DND-41 (cell line): ENCODE measurements around the gene SLITRK6.

Source experiments
- ATAC-seq: fragments of 200-7000 bp; cut with Tn5 transposase; 3 replicates; pipeline ENCODE4 v1.9.1; 2021; ENCODE audit warnings: low read depth; ENCODE audit not compliant: insufficient read depth
- DNase-seq: peaks from one replicate; pipeline ENCODE4 v3.0.0-alpha.2; 2020
- H2AFZ ChIP-seq: 2 replicates; pipeline ENCODE4 v1.6.0; 2012; ENCODE audit warnings: low read depth, low read length
- H3K27ac ChIP-seq: 2 replicates; pipeline ENCODE4 v1.5.1; 2012; ENCODE audit warnings: low read length, inconsistent platforms
- H3K27me3 ChIP-seq: fragments of 200-600 bp; sonication (generic); 2 replicates; pipeline ENCODE4 v1.6.0; 2012; ENCODE audit warnings: low read length, mild to moderate bottlenecking, inconsistent platforms; ENCODE audit not compliant: insufficient read depth, poor library complexity
- H3K36me3 ChIP-seq: 2 replicates; pipeline ENCODE4 v1.5.1; 2012; ENCODE audit warnings: low read length, inconsistent platforms; ENCODE audit not compliant: insufficient read depth
- H3K4me1 ChIP-seq: 2 replicates; pipeline ENCODE4 v1.5.1; 2012; ENCODE audit warnings: mild to moderate bottlenecking, low read length; ENCODE audit not compliant: insufficient read depth
- H3K4me2 ChIP-seq: 2 replicates; pipeline ENCODE4 v1.6.0; 2012; ENCODE audit warnings: mild to moderate bottlenecking, moderate library complexity, low read length, inconsistent platforms; ENCODE audit not compliant: insufficient read depth
- H3K4me3 ChIP-seq, 2 experiments: fragments of 200-600 bp in 1 of 2; shearing (Covaris generic) in 1 of 2; 2 replicates each; pipeline ENCODE4 v1.5.1; 2012 to 2016; ENCODE audit warnings: inconsistent platforms in 2 of 2, low read length in 2 of 2, mild to moderate bottlenecking in 2 of 2, low read depth in 1 of 2, moderate library complexity in 1 of 2
- H3K79me2 ChIP-seq: 2 replicates; pipeline ENCODE4 v1.6.0; 2012; ENCODE audit warnings: low read length, inconsistent platforms; ENCODE audit not compliant: insufficient read depth
- H3K9ac ChIP-seq: 2 replicates; pipeline ENCODE4 v1.6.0; 2012; ENCODE audit warnings: low read depth, mild to moderate bottlenecking, inconsistent platforms, low read length, moderate library complexity
- H3K9me3 ChIP-seq: 2 replicates; pipeline ENCODE4 v1.5.1; 2012; ENCODE audit warnings: low read length, moderate library complexity, mild to moderate bottlenecking, inconsistent platforms; ENCODE audit not compliant: insufficient read depth, severe bottlenecking
- H4K20me1 ChIP-seq: 2 replicates; pipeline ENCODE4 v1.6.0; 2012; ENCODE audit warnings: low read length; ENCODE audit not compliant: insufficient read depth
- CTCF ChIP-seq: IDR thresholded peaks from 2 replicates; pipeline ENCODE4 v1.5.1; 2012; ENCODE audit warnings: borderline replicate concordance, low read length, moderate library complexity, mild to moderate bottlenecking; ENCODE audit not compliant: poor library complexity, severe bottlenecking; ENCODE audit errors: extremely low read depth
- EZH2 ChIP-seq: IDR thresholded peaks from 3 replicates; pipeline ENCODE4 v1.6.1; 2012; ENCODE audit warnings: borderline replicate concordance, low read depth, mild to moderate bottlenecking, moderate library complexity, low read length, inconsistent platforms; ENCODE audit not compliant: severe bottlenecking

The SLITRK6 gene

GRCh38 chr13:85806553-85807175, 7.4 kb upstream of the SLITRK6 start:
- no peak overlapping the region for H3K4me3 ChIP-seq
- H3K36me3 ChIP-seq = no peaks in the 10 kb centered on the region
- no peak overlapping the region for H3K4me2 ChIP-seq
- no peak overlapping the region for H2AFZ ChIP-seq
- H3K9ac ChIP-seq = no peak overlapping the region
- H3K27me3 ChIP-seq = no peaks in the 10 kb centered on the region
- H4K20me1 ChIP-seq = no peaks in the 10 kb centered on the region
- H3K27ac ChIP-seq = no peak overlapping the region
- DNase-seq (no peak), ATAC-seq (peak; percentile 69; the same call in 2 of the 3 replicates)
- no peak for TF ChIP-seq EZH2
- peak; percentile 66 for TF ChIP-seq CTCF
- H3K79me2 ChIP-seq = no peaks in the 10 kb centered on the region
- no peaks in the 10 kb centered on the region for H3K9me3 ChIP-seq
- no peaks in the 10 kb centered on the region for H3K4me1 ChIP-seq

GRCh38 chr13:85798556-85798955, 663 bp downstream of the SLITRK6 start:
- Histone ChIP-seq H3K9me3 (no peaks in the 10 kb centered on the region), H3K79me2 (no peaks in the 10 kb centered on the region), H3K9ac (no peak overlapping the region), H3K36me3 (no peaks in the 10 kb centered on the region), H3K4me2 (no peak overlapping the region), H4K20me1 (no peaks in the 10 kb centered on the region), H2AFZ (no peak overlapping the region), H3K4me1 (no peaks in the 10 kb centered on the region), H3K27me3 (no peaks in the 10 kb centered on the region), H3K27ac (no peak overlapping the region), H3K4me3 (no peak overlapping the region)
- TF ChIP-seq EZH2 (no peak), CTCF (no peak)
- DNase-seq = no peak
- no peak for ATAC-seq

- Histone ChIP-seq H3K4me3 (no peak overlapping the region), H3K4me1 (no peaks in the 10 kb centered on the region), H4K20me1 (no peaks in the 10 kb centered on the region), H3K27me3 (no peaks in the 10 kb centered on the region), H2AFZ (no peak overlapping the region), H3K27ac (no peak overlapping the region), H3K79me2 (no peaks in the 10 kb centered on the region), H3K36me3 (no peaks in the 10 kb centered on the region), H3K9me3 (no peaks in the 10 kb centered on the region), H3K9ac (no peak overlapping the region), H3K4me2 (no peak overlapping the region)
- ATAC-seq (no peak), DNase-seq (no peak)
- no peak for TF ChIP-seq CTCF
Observed at GRCh38 chr13:85797311-85797710, 1.9 kb downstream of the SLITRK6 start.

GRCh38 chr13:85785205-85785604, 14.0 kb downstream of the SLITRK6 start:
- H3K4me3 ChIP-seq = no peak overlapping the region
- H3K27me3 ChIP-seq = no peaks in the 10 kb centered on the region
- no peaks in the 10 kb centered on the region for H3K79me2 ChIP-seq
- H3K27ac ChIP-seq = no peak overlapping the region
- H2AFZ ChIP-seq = no peak overlapping the region
- TF ChIP-seq EZH2 = no peak
- TF ChIP-seq CTCF = no peak
- DNase-seq = no peak
- no peaks in the 10 kb centered on the region for H3K36me3 ChIP-seq
- H4K20me1 ChIP-seq = no peaks in the 10 kb centered on the region
- H3K4me2 ChIP-seq = no peak overlapping the region
- no peaks in the 10 kb centered on the region for H3K4me1 ChIP-seq
- H3K9ac ChIP-seq = no peak overlapping the region
- no peaks in the 10 kb centered on the region for H3K9me3 ChIP-seq
- ATAC-seq = no peak
